Psoas muscle (tissue), 8 donors: ENCODE data around the gene CLASP1. TPM values are rescaled to one million over a fixed set of nuclear protein-coding genes. Genes with fewer than 3 reads are reported as not detected.

Source experiments
- ATAC-seq, 4 donors: fragments of 200-7000 bp; cut with Tn5 transposase; one replicate each; pipeline ENCODE4 v1.9.1; 2020; ENCODE audit warnings: moderate library complexity in 3 of 4, mild to moderate bottlenecking in 2 of 4
- DNase-seq, 2 donors: peaks; one replicate each; pipeline ENCODE4 v3.0.0-alpha.2; 2020
- H3K27ac ChIP-seq: fragments of 200-600 bp; one replicate; pipeline ENCODE4 v1.8.0; 2022
- H3K27me3 ChIP-seq, 3 donors: fragments of 200-600 bp in 1 of 3; one replicate each; pipeline versions ENCODE4 v1.6.1 to v1.8.0; 2013 to 2022; ENCODE audit warnings: low read length in 2 of 3, mild to moderate bottlenecking in 2 of 3, moderate library complexity in 1 of 3; ENCODE audit not compliant: insufficient read depth in 3 of 3
- H3K36me3 ChIP-seq, 2 donors: fragments of 200-600 bp in 1 of 2; one replicate each; pipeline versions ENCODE4 v1.6.1 to v1.8.0; 2013 to 2022; ENCODE audit warnings: low read depth in 1 of 2, mild to moderate bottlenecking in 1 of 2, moderate library complexity in 1 of 2; ENCODE audit not compliant: insufficient read depth in 1 of 2
- H3K4me1 ChIP-seq: fragments of 200-600 bp; one replicate; pipeline ENCODE4 v1.8.0; 2022
- H3K4me3 ChIP-seq: fragments of 200-600 bp; one replicate; pipeline ENCODE4 v1.8.0; 2022; ENCODE audit warnings: mild to moderate bottlenecking
- H3K9me3 ChIP-seq: fragments of 200-600 bp; one replicate; pipeline ENCODE4 v1.8.0; 2022
- WGBS, 3 donors: extraction: QIAGEN DNeasy Blood & Tissue Kit; methylation state at CpG; one replicate each; pipeline versions ENCODE4 v1.1.6 to v1.1.7; 2013; 5-methylcytosine and 5-hydroxymethylcytosine counted together
- intact Hi-C, 2 donors: fragments of 100-400 bp; cut with DNase I; formaldehyde crosslinking; loops; one replicate each; pipeline versions ENCODE4 v1.11.0 to v1.14.2; 2022
- polyA plus RNA-seq, 3 donors: library from polyadenylated mRNA; stranded (reverse); fragments of 200-250 nt; gene quantifications; one replicate each; pipeline ENCODE4 v1.2.3, GENCODE V29; 2013
- total RNA-seq, 4 donors: library from RNA; stranded (reverse); fragmentation: NEBNext Ultra II Directional in 2 of 4; extraction: Animal tissue kit (Norgen Biotek cat#: 25700) in 2 of 4; gene quantifications; one replicate each; pipeline versions ENCODE4 v1.2.1 to v1.2.4, GENCODE V29; 2021 to 2023
- TF ChIP-seq, protein P1 (sequence below): fragments of 200-600 bp; IDR thresholded peaks from one replicate; pipeline ENCODE4 v1.8.0; 2022; ENCODE audit warnings: antibody characterized with exemption
- donor health status: healthy with polysubstance abuse.
- donor health status: DM: no; HTN: no; CAD: no; lungs with moderate emphysema.
- donor health status: Bipolar disorder and iron deficiency.
- donor health status: healthy.
- donor health status: DM: yes; HTN: yes; CAD: no.
- donor health status: DM: no; HTN: no; CAD: no.
- donor health status: DM: no; HTN: no; CAD: no.
- donor health status: DM: yes; HTN: yes; CAD: no.

CLASP1 gene
- total and polyA plus RNA-seq, 7 donors: 11.6 to 60.7 (median 38.8) TPM

DNA sequence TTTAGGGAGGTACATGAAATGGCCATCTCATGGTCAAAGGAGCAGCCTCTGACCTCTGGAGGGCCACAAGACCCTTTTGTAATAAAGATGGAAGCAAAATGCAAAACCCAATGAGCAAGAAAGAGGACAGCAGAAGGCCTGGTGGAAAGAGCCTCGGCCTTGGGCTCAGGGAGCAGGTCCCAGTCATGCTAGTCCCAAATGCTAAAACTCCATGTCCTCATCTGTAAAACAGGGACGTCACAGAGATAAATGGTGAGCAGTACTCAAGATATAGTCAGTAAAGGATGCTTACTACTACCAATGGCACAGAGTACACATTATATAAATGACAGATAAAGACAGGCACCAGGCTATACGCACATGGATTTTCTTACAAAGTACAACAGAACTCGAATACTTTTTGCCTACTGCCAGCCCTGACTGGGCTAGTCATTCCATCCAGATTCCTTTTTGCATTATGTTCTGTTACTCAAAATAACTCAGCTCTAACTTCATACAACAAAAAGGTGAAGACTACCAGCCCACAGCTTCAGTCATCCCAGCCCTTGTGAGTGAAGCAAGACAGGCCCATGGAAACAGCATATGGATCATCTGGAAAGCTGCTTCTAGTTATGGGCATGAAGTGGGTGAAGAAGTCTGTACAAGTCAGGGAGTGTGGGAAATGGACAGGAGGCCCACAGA is 299.4 kb downstream of the CLASP1 start:
- no peaks in the 10 kb centered on the region for H3K9me3 ChIP-seq
- H3K27me3 ChIP-seq: no peaks in the 10 kb centered on the region
- peaks cover 20% of the 10 kb centered on the region for H3K4me1 ChIP-seq
- WGBS, 3 donors: 47 to 74% (median 64%) methylated on average over 4 of the region's 4 CpGs
- ATAC-seq (peak; percentile 56 to 67 (median 64)), DNase-seq (no peak)
- TF ChIP-seq, protein P1, sequence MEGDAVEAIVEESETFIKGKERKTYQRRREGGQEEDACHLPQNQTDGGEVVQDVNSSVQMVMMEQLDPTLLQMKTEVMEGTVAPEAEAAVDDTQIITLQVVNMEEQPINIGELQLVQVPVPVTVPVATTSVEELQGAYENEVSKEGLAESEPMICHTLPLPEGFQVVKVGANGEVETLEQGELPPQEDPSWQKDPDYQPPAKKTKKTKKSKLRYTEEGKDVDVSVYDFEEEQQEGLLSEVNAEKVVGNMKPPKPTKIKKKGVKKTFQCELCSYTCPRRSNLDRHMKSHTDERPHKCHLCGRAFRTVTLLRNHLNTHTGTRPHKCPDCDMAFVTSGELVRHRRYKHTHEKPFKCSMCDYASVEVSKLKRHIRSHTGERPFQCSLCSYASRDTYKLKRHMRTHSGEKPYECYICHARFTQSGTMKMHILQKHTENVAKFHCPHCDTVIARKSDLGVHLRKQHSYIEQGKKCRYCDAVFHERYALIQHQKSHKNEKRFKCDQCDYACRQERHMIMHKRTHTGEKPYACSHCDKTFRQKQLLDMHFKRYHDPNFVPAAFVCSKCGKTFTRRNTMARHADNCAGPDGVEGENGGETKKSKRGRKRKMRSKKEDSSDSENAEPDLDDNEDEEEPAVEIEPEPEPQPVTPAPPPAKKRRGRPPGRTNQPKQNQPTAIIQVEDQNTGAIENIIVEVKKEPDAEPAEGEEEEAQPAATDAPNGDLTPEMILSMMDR: no peak
- peaks cover 14 to 98% of the 10 kb centered on the region in 2 donors for H3K36me3 ChIP-seq
- peak overlapping the region; percentile 67 for H3K27ac ChIP-seq
- H3K4me3 ChIP-seq: no peak overlapping the region
- intact Hi-C loops: loop anchor here in 1 of 2 donors (10.0 kb wide), 1 partner anchor 655 kb away; no protein-coding TSS in a partner anchor

DNA sequence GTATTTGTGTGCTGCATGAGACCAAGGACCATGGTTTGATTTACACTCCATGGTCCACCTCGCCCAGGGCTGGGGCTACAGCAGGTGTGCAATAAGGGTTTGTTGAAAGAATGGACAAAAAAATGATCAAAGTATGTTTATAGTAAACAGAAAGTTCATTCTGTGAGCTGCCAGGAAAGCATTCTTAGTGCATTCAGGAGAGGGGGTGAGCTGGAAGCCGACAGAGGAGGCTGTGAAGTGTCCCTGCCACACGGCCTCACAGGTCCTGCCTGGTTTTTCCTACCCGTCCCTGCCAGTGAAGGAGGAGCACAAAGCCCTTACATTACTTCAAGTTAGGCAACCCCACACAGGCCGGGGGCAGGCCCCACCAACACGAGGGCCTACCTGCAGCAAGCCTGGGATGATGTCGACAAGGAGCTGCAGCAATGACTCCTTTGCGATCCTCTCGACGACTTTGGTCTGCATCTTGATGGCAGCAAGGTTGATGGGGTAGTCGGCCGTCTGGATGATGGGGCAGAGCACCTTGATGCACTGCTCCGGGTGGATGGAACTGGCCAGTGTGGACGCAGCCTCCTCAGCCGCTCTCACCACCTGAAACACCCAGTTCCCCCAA is 301.0 kb downstream of the CLASP1 start:
- TF ChIP-seq, protein P1: no peak
- intact Hi-C loops: no loop called here
- H3K36me3 ChIP-seq: peaks cover 14 to 90% of the 10 kb centered on the region in 2 donors
- H3K9me3 ChIP-seq: no peaks in the 10 kb centered on the region
- H3K27ac ChIP-seq: no peak overlapping the region
- ATAC-seq: no peak
- H3K4me3 ChIP-seq: no peak overlapping the region
- 87 to 90% (median 87%) methylated on average over 15 of the region's 15 CpGs for WGBS, 3 donors
- H3K4me1 ChIP-seq: peaks cover 20% of the 10 kb centered on the region
- DNase-seq: no peak
- no peaks in the 10 kb centered on the region for H3K27me3 ChIP-seq

DNA sequence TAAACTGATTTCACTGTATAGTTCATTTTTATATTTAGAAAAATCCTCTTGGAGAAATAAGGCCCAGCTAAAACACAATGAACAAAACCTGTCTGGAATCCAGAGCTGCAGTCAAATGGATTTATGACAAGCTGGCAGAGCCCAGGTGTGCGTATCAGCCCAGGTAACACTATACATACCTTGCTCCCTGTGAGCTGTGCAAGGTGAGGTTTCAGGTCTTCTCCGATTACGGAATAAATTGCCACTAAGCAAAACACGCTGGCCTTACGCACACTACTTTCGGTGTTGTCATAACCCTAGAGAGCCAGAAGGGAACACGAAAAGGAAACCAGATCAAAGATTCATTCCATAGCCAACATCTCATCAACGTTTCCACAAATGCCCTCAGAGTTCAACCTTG is 302.4 kb downstream of the CLASP1 start:
- intact Hi-C loops: no loop called here
- H3K9me3 ChIP-seq: no peaks in the 10 kb centered on the region
- DNase-seq (no peak), ATAC-seq (no peak)
- H3K36me3 ChIP-seq: peaks cover 14 to 82% of the 10 kb centered on the region in 2 donors
- TF ChIP-seq, protein P1: no peak
- H3K27me3 ChIP-seq: no peaks in the 10 kb centered on the region
- H3K27ac ChIP-seq: no peak overlapping the region
- H3K4me1 ChIP-seq: peaks cover 20% of the 10 kb centered on the region
- WGBS, 3 donors: 74 to 85% (median 77%) methylated on average over 8 of the region's 8 CpGs
- no peak overlapping the region for H3K4me3 ChIP-seq

DNA sequence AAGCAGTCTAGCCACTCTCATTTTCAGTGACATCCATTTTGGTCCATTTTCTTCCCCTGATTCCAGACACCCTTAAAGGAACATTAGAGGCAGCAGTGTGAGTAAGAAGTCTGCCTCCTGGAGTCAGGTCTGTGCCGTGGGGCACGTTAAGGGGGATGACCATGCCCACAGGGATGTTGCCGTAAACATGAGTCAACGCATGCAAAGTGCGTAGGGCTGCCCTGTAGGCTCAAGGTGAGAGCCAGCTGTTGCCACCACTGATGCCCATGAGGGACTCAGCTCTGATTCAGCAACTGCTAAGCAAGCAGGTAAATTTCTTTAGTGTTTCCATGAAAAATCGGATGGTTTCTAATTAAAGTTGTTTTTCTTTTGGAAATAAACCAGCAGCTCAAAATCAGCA is 302.9 kb downstream of the CLASP1 start:
- H3K27ac ChIP-seq: peak overlapping the region; percentile 5
- ATAC-seq: peak in 1 of 4 donors; percentile 29
- peaks cover 13 to 82% of the 10 kb centered on the region in 2 donors for H3K36me3 ChIP-seq

More for the DNA sequence above, 302.9 kb downstream of the CLASP1 start:
- Histone ChIP-seq H3K9me3 (no peaks in the 10 kb centered on the region), H3K4me1 (peaks cover 20% of the 10 kb centered on the region), H3K27me3 (no peaks in the 10 kb centered on the region), H3K4me3 (no peak overlapping the region)
- TF ChIP-seq, protein P1: no peak
- WGBS, 3 donors: 81 to 87% (median 84%) methylated on average over 6 of the region's 6 CpGs
- no peak for DNase-seq
- intact Hi-C loops: no loop called here
